ENCODE data around the gene GABRD. TPM values are rescaled to one million over a fixed set of nuclear protein-coding genes. Genes with fewer than 3 reads are reported as not detected.

The GABRD gene
- total RNA-seq, 1 experiment from 2014 or later: 1.7 TPM

GRCh38 chr1:2056955-2057590 lies 37.9 kb downstream of the GABRD start (continued):
- TF ChIP-seq MAX (CRISPR knock-in tag; IDR thresholded peaks at IDR 0.05) (no peak), PREB (CRISPR knock-in tag; IDR thresholded peaks at IDR 0.05; ENCODE audit: borderline replicate concordance) (no peak), FOXJ3 (CRISPR knock-in tag; IDR thresholded peaks at IDR 0.05; ENCODE audit: borderline replicate concordance) (no peak), ATF3 (CRISPR knock-in tag; conservative IDR thresholded peaks at IDR 0.05) (no peak), GTF2I (CRISPR knock-in tag; conservative IDR thresholded peaks at IDR 0.05) (no peak)

- H3K36me3 Mint-ChIP-seq: peaks cover 27% of the 10 kb centered on the region
- no peak overlapping the region for H3K27ac Mint-ChIP-seq
- H3K4me1 Mint-ChIP-seq: no peaks in the 10 kb centered on the region
- ATAC-seq (no peak), DNase-seq (ENCODE audit: low spot score) (no peak)
- ChIA-PET CTCF (no interaction called here), POLR2A (no interaction called here)
- H3K27me3 Mint-ChIP-seq (ENCODE audit: low read depth): no peaks in the 10 kb centered on the region
- peaks cover 6% of the 10 kb centered on the region for H3K9me3 Mint-ChIP-seq
- H3K4me3 Mint-ChIP-seq: no peak overlapping the region
- TF ChIP-seq ZNF232 (CRISPR knock-in tag; IDR thresholded peaks at IDR 0.05) (no peak), ATF2 (CRISPR knock-in tag; IDR thresholded peaks at IDR 0.05; ENCODE audit: borderline replicate concordance, low read depth) (no peak), MXD4 (CRISPR knock-in tag; IDR thresholded peaks at IDR 0.05; ENCODE audit: borderline replicate concordance) (no peak), RELA (CRISPR knock-in tag; IDR thresholded peaks at IDR 0.05; ENCODE audit: borderline replicate concordance) (no peak), E2F5 (CRISPR knock-in tag; IDR thresholded peaks at IDR 0.05) (no peak), FOXJ3 (CRISPR knock-in tag; IDR thresholded peaks at IDR 0.05; ENCODE audit: borderline replicate concordance) (no peak), RORB (CRISPR knock-in tag; IDR thresholded peaks at IDR 0.05) (no peak), HMGXB4 (CRISPR knock-in tag; IDR thresholded peaks at IDR 0.05) (no peak), ARID4B (CRISPR knock-in tag; IDR thresholded peaks at IDR 0.05; ENCODE audit: borderline replicate concordance) (no peak), ELF4 (CRISPR knock-in tag; IDR thresholded peaks at IDR 0.05; ENCODE audit: low read depth) (no peak), CBFB (CRISPR knock-in tag; IDR thresholded peaks at IDR 0.05; ENCODE audit: low read depth) (no peak), MLX (CRISPR knock-in tag; IDR thresholded peaks at IDR 0.05) (no peak)
These were observed 40.3 kb downstream of the GABRD start for GRCh38 chr1:2059290-2059953.
